Dedifferentiated amniotic fluid mesenchymal stem cell (primary cell): ENCODE measurements around the gene GATAD2B.

Experiments used
- DNase-seq: peaks from one replicate; pipeline ENCODE4 v3.0.0-alpha.2; 2016; ENCODE audit errors: extremely low spot score

The GATAD2B gene

DNA sequence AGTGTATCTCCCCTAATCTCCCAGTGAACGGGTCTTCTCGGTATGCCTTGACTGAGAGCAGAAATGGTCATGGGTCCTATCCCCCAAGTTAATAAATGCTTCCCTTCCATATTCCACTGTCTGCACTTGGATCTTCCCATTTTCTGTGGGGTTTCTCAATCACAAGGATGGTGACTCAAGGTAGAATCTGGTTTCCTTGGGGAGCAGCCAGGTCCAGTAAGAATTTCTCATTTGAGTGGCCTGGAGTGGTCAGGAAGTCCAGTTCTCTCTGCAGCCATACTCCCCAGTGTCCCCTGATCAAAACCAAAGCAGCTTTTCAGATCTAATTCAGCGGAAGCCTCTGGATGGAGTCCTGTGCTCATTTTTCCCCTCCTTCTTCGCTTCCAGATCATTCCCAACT is 162.3 kb downstream of the GATAD2B start:
- no peak for DNase-seq
